KOPT-K1 (cell line): ENCODE measurements around the gene SEC22A.

Experiments
- H3K27ac ChIP-seq: fragments of 200-600 bp; sonication (generic); 2 replicates; pipeline ENCODE4 v1.5.1; 2016; ENCODE audit warnings: antibody characterized with exemption, mild to moderate bottlenecking, low read depth, low read length; ENCODE audit not compliant: poor library complexity, severe bottlenecking
- H3K36me3 ChIP-seq: fragments of 200-600 bp; sonication (generic); 2 replicates; pipeline ENCODE4 v1.5.1; 2017; ENCODE audit warnings: antibody characterized with exemption, mild to moderate bottlenecking, low read length, moderate library complexity; ENCODE audit not compliant: insufficient read depth
- H3K9me3 ChIP-seq: fragments of 200-600 bp; sonication (generic); 2 replicates; pipeline ENCODE4 v1.5.1; 2017; ENCODE audit warnings: antibody characterized with exemption, low read length, mild to moderate bottlenecking; ENCODE audit not compliant: insufficient read depth, poor library complexity, severe bottlenecking

Gene SEC22A

GRCh38 chr3:123267821-123268220 lies 66.1 kb downstream of the SEC22A start:
- H3K36me3 ChIP-seq, result peaks cover 20% of the 10 kb centered on the region
- no peaks in the 10 kb centered on the region for H3K9me3 ChIP-seq
- no peak overlapping the region for H3K27ac ChIP-seq

GRCh38 chr3:123270818-123271217 lies 69.1 kb downstream of the SEC22A start:
- Histone ChIP-seq H3K9me3 (no peaks in the 10 kb centered on the region), H3K27ac (no peak overlapping the region), H3K36me3 (peaks cover 8% of the 10 kb centered on the region)

GRCh38 chr3:123271466-123272159 lies 69.9 kb downstream of the SEC22A start:
- H3K27ac ChIP-seq, result no peak overlapping the region
- no peaks in the 10 kb centered on the region for H3K9me3 ChIP-seq
- peaks cover 5% of the 10 kb centered on the region; the same call in 1 of the 2 replicates for H3K36me3 ChIP-seq

GRCh38 chr3:123272547-123272946 lies 70.8 kb downstream of the SEC22A start:
- H3K36me3 ChIP-seq, result peaks cover 5% of the 10 kb centered on the region; the same call in 1 of the 2 replicates
- H3K9me3 ChIP-seq, result no peaks in the 10 kb centered on the region
- no peak overlapping the region for H3K27ac ChIP-seq

- Histone ChIP-seq H3K36me3 (peaks cover 5% of the 10 kb centered on the region; the same call in 1 of the 2 replicates), H3K27ac (no peak overlapping the region)
Measured at GRCh38 chr3:123275691-123276090, 73.9 kb downstream of the SEC22A start.

GRCh38 chr3:123276346-123277006 lies 74.7 kb downstream of the SEC22A start:
- Histone ChIP-seq H3K27ac (no peak overlapping the region), H3K36me3 (peaks cover 4% of the 10 kb centered on the region; the same call in 1 of the 2 replicates), H3K9me3 (no peaks in the 10 kb centered on the region)

More at GRCh38 chr3:123275691-123276090, 73.9 kb downstream of the SEC22A start:
- H3K9me3 ChIP-seq, result no peaks in the 10 kb centered on the region

GRCh38 chr3:123277106-123277505 lies 75.4 kb downstream of the SEC22A start:
- Histone ChIP-seq H3K9me3 (no peaks in the 10 kb centered on the region), H3K36me3 (no peaks in the 10 kb centered on the region), H3K27ac (no peak overlapping the region)

GRCh38 chr3:123278446-123278845 lies 76.7 kb downstream of the SEC22A start:
- no peak overlapping the region for H3K27ac ChIP-seq
- H3K36me3 ChIP-seq, result no peaks in the 10 kb centered on the region
- no peaks in the 10 kb centered on the region for H3K9me3 ChIP-seq

- Histone ChIP-seq H3K27ac (no peak overlapping the region), H3K9me3 (no peaks in the 10 kb centered on the region), H3K36me3 (no peaks in the 10 kb centered on the region)
Measured at GRCh38 chr3:123279121-123279520, 77.4 kb downstream of the SEC22A start.

- H3K9me3 ChIP-seq, result no peaks in the 10 kb centered on the region
- no peak overlapping the region for H3K27ac ChIP-seq
- H3K36me3 ChIP-seq, result no peaks in the 10 kb centered on the region
Measured at GRCh38 chr3:123281406-123281805, 79.7 kb downstream of the SEC22A start.

GRCh38 chr3:123281929-123282328 lies 80.2 kb downstream of the SEC22A start:
- Histone ChIP-seq H3K36me3 (no peaks in the 10 kb centered on the region), H3K27ac (no peak overlapping the region), H3K9me3 (no peaks in the 10 kb centered on the region)

GRCh38 chr3:123282461-123282860 lies 80.7 kb downstream of the SEC22A start:
- no peaks in the 10 kb centered on the region for H3K36me3 ChIP-seq
- H3K9me3 ChIP-seq, result no peaks in the 10 kb centered on the region
- no peak overlapping the region for H3K27ac ChIP-seq

- H3K9me3 ChIP-seq, result no peaks in the 10 kb centered on the region
- H3K36me3 ChIP-seq, result no peaks in the 10 kb centered on the region
- H3K27ac ChIP-seq, result no peak overlapping the region
Measured at GRCh38 chr3:123283074-123283473, 81.3 kb downstream of the SEC22A start.

GRCh38 chr3:123283657-123284398 lies 82.1 kb downstream of the SEC22A start:
- no peaks in the 10 kb centered on the region for H3K9me3 ChIP-seq
- no peak overlapping the region for H3K27ac ChIP-seq
- H3K36me3 ChIP-seq, result no peaks in the 10 kb centered on the region

- no peaks in the 10 kb centered on the region for H3K9me3 ChIP-seq
- H3K27ac ChIP-seq, result no peak overlapping the region
- no peaks in the 10 kb centered on the region for H3K36me3 ChIP-seq
Measured at GRCh38 chr3:123284399-123285010, 82.8 kb downstream of the SEC22A start.
